HG03103 (cell line): ENCODE measurements around the gene EDN3.

ENCODE experiments used
- ATAC-seq: cut with Tn5 transposase; IDR thresholded peaks from one replicate; pipeline ENCODE4 v1.9.1; 2021; ENCODE audit warnings: low read depth; ENCODE audit not compliant: unreplicated experiment

Gene EDN3

DNA sequence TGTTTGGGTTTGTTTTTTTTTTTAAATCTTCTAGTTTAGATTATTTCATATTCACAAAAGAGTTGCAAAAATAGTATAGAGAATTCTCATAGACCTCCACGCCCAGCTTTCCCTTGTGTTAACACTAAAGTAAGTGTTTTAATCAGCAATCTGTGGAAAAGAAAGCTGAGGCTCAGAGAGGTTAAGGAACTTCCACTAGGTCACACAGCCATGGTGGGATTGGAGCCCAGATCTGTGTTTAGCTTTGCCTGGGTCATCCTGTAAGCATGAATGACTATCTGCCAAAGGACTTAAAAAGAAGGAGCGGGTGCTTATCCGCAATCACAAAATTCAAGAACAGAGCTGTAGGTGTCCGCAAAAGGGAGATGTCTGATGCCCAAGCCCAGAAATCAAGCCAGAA, 60.5 kb downstream of the EDN3 start:
- ATAC-seq: no peak

GRCh38 chr20:59361411-59361810, 61.0 kb downstream of the EDN3 start:
- no peak for ATAC-seq

GRCh38 chr20:59363101-59363500, 62.7 kb downstream of the EDN3 start:
- no peak for ATAC-seq

GRCh38 chr20:59364611-59365010, 64.2 kb downstream of the EDN3 start:
- ATAC-seq: no peak

DNA sequence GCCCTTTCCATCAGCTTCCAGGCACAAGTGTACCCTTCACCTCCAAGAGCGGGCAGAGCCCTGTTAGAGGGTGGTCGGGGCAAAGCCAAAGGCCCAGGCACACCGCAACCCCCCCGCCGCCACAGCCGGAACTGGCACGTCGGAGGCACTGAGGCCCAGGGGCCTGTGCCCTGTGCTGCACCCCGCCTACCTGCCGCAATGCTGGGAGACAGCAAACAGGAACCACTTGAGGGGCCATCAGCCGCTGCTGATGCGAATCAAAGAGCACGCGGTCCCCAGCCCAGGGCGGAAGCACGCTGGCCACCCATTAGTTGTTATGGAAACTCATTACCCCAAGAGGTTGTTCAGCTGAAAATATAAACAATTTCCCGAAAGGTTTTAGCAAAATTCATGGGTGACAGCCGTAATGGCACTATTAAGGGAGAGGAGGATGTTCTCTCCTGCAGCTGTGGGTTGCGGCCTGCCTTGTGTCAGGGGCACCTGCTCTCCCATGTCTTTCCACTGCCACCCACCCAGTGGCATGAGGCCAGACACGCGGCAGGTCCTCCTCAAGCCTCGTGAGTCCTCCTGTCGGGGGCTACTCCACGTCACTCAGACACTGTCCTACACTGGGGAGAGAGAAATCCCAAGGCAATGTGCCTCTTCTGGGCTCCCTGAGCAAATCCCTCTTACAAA, 65.3 kb downstream of the EDN3 start:
- ATAC-seq: no peak

- no peak for ATAC-seq
Measured at GRCh38 chr20:59371431-59371830, 71.0 kb downstream of the EDN3 start.

GRCh38 chr20:59374261-59374660, 73.8 kb downstream of the EDN3 start:
- no peak for ATAC-seq

- no peak for ATAC-seq
Measured at GRCh38 chr20:59375541-59375940, 75.1 kb downstream of the EDN3 start.
